Sigmoid colon (tissue), 4 donors: ENCODE measurements around the gene METTL8.

Experiments
- CTCF ChIP-seq, 4 experiments: fragments of 450-650 bp in 3 of 4; fragments of 200-600 bp in 1 of 4; IDR thresholded peaks; one replicate each; pipeline ENCODE4 v1.5.1; 2016 to 2019; ENCODE audit warnings: antibody characterized with exemption in 4 of 4, mild to moderate bottlenecking in 3 of 4, moderate library complexity in 2 of 4
- EP300 ChIP-seq, 4 donors: sonication (generic); formaldehyde crosslinking; IDR thresholded peaks; one replicate each; pipeline ENCODE4 v1.6.1; 2017; ENCODE audit warnings: antibody characterized with exemption in 4 of 4
- POLR2A ChIP-seq, 2 donors: fragments of 450-650 bp; IDR thresholded peaks; one replicate each; pipeline ENCODE4 v1.6.1; 2016; ENCODE audit warnings: antibody characterized with exemption in 2 of 2, mild to moderate bottlenecking in 2 of 2, moderate library complexity in 2 of 2
- POLR2AphosphoS5 ChIP-seq, 4 donors: sonication (generic); formaldehyde crosslinking; IDR thresholded peaks; one replicate each; pipeline ENCODE4 v1.6.1; 2017; ENCODE audit warnings: antibody characterized with exemption in 4 of 4

- TF ChIP-seq POLR2A (IDR thresholded peaks at IDR 0.05) (no peak), POLR2AphosphoS5 (IDR thresholded peaks at IDR 0.05) (no peak), CTCF (IDR thresholded peaks at IDR 0.05) (no peak), EP300 (IDR thresholded peaks at IDR 0.05) (no peak)
These were observed 35.4 kb upstream of the METTL8 start for GRCh38 chr2:171469176-171469575.
